Stimulated activated naive CD8-positive, alpha-beta T cell treated with anti-CD3 and anti-CD28 coated beads, Interleukin-15, Interleukin-2, amounts not matched to agents 100 U/mL and 50 U/mL, for 24 hours (primary cell): ENCODE measurements around the gene CPNE1.
A peak's percentile ranks its signal among the peaks of the same experiment; 100 is the strongest.
"Not testable (repeated sequence)": the region's sequence is repeated elsewhere in the genome, so short reads cannot be mapped to it uniquely, and the experiment has no call there.

Experiments
- ATAC-seq: fragments of 150-1000 bp; cut with Tn5 transposase; one replicate; pipeline ENCODE4 v1.10.0; 2021
- DNase-seq: peaks from one replicate; pipeline ENCODE4 v3.0.0; 2021

Gene CPNE1

DNA sequence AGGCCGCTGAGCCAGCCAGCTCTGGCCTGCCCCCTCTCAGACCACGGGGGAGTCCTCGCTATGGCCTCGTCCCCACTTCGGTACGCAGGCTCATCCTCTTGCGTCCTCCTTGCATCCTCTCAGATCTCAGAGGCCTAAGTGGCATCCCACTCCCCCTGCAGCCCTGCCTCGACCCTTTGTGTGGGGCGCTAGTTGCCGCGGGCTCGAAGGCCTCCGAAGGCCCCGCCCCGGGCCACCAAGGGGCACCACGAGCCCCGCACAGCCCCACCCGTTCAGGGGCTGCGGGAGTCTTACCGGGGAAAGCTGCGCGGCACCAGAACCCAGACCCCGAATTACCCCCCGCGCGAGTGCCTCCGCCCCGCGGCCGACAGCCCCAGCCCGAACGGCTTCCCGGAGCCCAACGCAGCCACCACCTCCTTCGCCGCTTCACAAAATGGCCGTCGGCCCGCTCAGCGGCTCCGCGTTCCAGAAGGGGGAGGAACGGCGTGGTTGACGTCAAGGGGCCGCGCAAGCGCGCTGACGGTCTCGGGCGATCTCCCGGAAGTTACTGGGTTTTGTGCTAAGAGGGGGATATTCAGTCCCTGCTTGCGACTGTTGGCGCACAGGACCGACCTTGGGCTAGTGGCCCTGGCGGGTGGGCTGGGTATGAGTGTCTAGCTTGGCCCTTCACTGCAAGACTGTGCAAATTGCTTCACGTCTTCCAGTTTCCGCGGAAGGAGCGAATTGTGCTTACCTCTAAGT is at the start of gene CPNE1, which contains the start of gene RBM12:
TSS of gene CPNE1 (minus strand) at position 435 of the 741 bp plus-strand sequence. CDS start 31,977 bp downstream, outside the sequence.
TSS of gene RBM12 (minus strand) at position 435 of the 741 bp plus-strand sequence. CDS start 9,578 bp downstream, outside the sequence.
- ATAC-seq (peak; percentile 80), DNase-seq (peak; percentile 93)

DNA sequence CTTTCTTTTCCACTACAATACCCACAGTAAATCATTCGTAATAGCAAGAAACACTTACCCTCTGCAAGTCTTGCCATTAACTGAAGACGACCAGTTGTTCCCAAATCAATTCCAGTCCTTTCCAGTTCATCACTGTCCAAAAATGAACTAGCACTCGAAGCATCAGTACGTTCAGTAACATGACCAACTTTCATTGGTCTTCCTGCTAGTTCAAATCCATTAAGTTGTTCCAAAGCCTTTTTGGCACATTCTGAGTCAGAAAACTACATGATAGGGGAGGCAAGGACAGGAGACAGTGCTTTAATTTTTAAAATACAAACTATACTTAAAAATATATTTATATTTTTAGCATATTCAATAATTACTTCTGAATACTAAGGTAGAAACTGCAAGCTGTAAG is 49.4 kb upstream of the CPNE1 start:
- no peak for DNase-seq
- ATAC-seq = no peak

DNA sequence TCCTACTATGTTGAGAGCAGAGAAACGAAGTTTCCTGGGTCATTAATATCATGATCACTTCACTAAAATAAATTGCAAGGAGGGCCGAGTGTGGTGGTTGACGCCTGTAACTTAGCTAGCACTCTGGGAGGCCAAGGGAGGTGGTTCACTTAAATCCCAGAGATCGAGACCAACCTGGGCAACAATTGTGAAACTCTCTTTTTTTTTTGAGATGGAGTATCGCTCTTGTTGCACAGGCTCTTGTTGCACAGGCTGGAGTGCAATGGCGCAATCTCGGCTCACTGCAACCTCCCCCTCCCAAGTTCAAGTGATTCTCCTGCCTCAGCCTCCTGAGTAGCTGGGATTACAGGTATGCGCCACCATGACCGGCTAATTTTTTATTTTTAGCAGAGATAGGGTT is 48.4 kb upstream of the CPNE1 start:
- ATAC-seq = not testable (repeated sequence)

DNA sequence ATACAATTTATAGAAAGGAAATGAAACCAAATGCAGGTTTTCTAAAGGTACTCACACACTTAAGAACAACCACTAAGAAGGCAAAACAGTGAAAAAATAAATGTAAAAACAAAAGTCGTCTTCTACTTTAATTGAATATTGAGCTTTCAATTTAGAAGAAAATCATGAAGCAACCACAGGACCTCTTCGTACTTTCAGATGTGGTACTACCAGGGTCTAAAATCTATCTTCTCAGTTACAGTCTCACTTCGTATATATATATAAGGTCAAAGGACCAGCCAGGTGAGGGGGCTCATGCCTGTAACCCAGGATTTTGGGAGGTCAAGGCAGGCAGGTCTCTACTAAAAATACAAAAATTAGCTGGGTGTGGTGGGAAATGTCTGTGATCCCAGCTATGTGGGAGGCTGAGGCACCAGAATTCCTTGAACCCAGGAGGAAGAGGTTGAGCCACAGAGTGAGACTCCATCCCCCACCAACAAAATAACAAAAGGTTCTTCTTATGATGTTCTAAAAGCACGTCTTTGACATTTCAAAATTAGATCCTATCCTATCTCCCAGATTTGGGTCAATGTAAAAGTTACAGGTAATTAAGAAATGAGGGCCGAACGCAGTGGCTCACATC is 47.0 kb upstream of the CPNE1 start:
- DNase-seq = no peak
- ATAC-seq = peak; percentile 59

More for the DNA sequence above, 48.4 kb upstream of the CPNE1 start:
- not testable (repeated sequence) for DNase-seq

DNA sequence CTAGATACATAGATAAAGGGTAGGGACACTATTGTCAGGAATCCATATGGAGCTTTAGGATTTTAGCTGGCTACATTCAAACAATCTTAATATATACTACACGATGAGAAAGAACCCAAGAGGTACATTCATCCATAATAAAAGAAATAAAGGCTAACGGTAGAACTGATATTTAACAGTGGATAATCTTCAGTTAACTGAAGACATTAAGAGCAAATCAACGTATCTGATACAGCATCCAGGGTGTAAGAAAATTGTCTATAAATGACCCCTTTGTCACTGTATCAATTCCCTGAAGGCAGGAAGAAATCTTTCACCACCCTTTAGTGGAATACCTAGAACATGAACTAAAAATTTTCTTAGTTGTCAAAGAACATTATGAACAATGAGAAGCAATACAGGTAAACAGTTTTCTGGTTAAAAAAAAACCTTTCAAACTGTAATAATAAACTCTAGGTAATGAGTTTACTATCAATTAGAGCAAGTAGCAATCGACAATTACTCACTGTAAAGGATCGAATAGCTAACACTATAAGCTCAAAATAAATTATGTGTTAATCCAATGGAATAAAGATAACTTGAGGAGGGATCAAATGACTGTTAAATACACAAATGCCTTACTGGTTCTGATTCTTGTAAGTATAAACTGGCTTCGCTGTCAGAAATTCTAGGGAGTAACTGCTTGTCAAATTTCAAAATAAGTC is 46.3 kb upstream of the CPNE1 start:
- DNase-seq (no peak), ATAC-seq (no peak)

DNA sequence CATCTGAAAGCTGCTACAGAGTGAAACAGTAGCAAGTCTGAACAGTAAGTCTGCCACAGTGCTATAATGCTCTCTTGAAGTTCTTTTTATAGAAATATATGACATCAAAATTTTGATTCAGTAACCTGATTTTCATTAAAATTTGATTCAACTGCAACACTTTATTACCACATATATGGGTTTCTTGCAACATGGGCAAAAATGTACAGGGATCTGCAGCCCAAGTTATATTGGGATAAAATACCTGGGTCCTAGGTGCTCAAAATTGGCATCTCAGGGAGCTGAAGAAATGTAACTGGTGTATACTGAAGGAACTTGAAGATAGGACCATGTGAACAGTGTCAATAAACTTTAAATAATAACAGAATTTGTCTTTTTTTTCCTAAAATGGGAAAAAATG is 45.3 kb upstream of the CPNE1 start:
- ATAC-seq = no peak
- no peak for DNase-seq

DNA sequence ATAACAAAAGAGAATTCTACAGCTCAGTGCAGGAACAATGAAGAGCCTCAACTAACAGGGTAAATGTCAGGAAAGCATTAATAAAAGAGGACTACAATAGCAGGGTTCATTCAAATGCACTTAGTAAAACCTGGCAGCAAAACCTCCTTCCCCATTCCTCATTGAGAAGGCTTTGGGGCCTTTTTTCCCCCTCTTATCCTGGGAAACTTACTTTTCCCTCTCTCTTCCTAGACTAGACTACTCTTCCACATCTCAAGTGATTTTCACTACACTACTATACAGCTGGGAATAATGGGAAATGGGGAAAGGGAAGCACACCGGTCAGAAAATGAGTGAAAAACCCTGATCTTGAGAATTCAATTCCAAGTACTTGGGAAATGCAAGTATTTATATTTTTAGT is 44.6 kb upstream of the CPNE1 start:
- ATAC-seq (no peak), DNase-seq (no peak)

DNA sequence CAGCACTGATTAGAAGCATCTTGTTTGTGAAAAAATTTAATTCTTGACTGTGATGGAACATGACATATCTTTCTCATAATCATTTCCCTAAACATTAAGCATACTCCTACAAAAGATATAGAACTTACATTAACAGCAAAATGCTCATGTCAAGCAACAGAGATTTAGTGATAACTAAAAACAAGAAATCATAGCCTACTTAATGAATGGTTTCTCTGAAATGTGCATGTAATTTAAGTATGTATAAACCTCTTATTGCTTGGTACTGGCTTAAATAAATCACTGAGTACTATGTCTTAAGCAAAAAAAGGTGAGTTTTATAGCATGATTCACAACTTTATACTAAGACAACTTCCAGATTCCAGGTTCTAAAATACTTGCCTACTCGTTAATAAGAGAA is 43.8 kb upstream of the CPNE1 start:
- DNase-seq (no peak), ATAC-seq (no peak)

DNA sequence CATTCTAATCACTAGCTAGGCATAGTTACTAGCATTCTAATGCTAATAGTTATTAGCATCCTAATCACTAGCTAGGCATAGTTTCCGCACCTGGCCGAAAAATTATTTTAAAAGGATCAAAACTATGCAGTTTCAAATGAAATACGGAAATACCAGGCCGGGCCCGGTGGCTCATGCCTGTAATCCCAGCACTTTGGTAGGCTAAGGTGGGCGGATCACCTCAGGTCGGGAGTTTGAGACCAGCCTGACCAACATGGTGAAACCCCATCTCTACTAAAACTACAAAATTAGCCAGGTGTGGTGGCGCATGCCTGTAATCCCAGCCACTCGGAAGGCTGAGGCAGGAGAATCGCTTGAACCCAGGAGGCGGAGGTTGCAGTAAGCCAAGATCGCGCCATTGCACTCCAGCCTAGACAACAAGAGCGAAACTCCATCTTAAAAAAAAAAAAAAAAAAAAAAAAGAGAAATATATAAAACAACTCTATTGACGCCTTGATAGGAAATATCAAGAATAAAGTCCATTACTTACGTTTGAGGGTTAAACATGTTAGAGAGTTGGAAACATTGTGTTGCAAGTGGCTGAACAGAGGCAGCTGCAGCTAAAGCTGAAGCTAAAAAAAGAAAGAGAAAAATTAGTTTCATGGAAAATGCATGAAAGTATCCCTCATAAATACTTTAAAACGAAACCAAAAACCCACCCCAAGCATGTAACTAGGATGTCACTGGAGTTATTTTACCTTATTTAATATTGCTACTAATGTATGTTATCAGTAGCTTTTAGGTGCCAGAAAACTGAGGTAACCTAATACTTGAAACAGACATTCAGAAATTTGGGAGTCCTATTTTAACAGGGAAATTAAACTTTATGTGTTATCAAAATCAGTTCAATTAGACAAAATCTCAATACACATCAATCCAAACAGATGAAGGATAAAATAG is 42.2 kb upstream of the CPNE1 start:
- DNase-seq, ATAC-seq: not testable (repeated sequence)

DNA sequence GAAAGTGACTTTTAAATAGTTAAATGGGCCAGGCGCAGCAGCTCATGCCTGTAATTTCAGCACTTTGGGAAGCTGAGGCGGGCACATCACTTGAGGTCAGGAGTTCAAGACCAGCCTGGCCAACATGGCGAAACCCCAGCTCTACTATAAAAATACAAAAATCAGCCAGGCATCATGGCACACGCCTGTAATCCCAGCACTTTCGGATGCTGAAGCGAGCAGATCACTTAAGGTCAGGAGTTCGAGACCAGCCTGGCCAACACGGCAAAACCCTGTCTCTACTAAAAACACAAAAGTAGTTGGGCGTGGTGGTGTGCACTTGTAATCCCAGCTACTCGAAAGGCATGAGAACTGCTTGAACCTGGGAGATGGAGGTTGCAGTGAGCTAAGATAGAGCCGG is 41.2 kb upstream of the CPNE1 start:
- not testable (repeated sequence) for ATAC-seq, DNase-seq

DNA sequence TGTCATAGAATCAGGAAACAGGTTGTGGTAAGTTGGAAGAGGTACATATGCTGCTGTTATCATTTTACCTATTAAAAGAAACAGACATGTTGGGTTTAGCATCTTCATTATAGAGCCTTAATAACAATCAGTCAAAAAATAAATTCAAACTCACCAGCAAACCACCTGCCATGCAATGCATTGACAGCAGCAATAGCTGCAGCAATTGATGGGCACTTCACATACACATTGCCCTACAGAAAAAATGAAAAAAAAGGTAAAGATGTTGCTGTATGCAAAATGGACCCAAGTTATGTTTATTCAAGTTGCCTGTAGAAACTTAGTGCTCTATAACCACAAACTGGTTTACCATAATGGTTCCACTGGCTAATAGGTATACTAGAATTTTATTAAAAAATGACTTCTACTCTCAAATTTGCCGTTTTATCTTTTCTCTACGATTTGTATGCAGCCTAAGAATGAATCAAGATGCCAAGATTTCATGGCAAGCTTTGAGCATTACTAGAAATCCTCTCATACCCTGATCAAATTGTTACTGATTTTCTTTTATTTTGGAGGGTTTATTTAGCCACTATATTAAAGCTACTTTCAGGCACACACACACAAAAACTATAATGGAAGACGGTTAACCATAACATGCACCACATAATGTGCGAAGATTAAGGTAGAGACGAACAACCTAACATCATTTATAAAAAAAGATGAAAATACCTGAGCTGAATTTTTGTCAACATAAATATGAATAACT is 40.0 kb upstream of the CPNE1 start:
- ATAC-seq = no peak
- DNase-seq = no peak

DNA sequence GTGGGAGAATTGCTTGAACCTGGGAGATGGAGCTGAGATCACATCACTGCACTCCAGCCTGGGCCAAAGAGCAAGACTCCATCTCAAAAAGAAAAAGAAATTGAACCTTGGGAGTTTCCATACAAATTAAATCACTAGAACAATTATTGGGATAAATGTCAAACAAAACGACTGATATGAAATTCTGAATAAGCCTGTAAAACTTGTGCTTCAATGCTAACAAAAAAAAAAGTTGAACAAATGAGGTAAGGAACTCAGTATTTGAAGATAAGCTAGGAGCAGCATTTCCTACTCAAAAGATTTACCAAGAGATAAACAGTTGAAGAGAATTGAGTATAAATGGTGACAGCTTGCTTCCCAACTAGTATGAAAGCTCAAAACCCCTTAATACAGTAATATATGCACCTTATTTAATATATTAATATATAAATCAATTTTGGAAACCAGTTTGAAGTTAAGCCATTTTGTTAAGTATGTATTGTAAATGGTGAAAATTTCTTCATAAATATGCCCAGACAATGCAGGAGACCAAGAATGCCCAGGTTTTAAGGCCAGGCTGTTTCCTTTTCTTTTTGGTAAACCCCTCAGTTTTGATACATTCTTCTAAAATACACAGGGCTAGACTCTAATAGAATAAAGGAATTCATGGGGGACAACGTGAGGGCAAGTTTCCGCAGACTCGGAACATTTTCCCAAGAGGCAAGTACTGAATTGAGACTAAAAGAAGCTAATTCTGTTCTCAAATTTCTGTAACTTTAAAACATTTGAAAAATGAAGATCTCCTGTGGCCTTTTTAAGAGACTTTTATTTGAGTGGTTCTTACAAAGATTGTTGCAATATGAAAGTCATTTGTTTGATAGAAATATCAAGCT is 38.4 kb upstream of the CPNE1 start:
- ATAC-seq = no peak

DNA sequence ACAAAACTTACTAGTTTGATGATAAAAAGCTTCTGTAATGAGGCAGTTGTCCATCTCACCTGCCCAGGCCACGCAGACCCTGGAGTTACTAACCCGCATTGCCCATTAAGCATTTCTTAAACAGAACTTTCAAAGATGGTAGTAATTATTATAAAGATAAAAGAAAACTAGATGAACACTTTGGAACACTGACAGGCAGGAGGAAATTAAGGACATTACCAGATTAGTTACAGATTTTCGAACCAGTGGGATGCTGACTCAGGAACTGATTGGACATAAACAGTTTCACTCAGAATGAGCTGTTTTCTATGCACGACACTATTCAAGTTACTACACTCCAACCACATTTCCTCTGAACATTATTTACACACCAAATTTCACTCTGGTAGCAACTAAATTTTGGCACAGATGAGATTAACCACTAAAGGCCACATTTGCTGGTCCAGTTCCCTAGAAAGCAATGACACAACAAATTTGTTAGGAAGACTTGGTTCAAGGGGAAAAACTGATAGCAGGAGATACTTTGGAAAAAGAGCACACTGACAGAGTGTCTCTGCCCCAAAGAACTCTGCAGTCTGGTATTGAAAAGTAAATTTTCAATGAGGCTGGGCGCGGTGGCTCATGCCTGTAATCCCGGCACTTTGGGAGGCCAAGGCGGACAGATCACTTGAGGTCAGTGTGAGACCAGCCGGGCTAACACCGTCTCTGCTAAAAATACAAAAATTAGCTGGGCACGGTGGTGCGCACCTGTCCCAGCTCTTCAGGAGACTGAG is 37.5 kb upstream of the CPNE1 start:
- DNase-seq (no peak), ATAC-seq (no peak)

More for the DNA sequence above, 38.4 kb upstream of the CPNE1 start:
- DNase-seq = no peak

DNA sequence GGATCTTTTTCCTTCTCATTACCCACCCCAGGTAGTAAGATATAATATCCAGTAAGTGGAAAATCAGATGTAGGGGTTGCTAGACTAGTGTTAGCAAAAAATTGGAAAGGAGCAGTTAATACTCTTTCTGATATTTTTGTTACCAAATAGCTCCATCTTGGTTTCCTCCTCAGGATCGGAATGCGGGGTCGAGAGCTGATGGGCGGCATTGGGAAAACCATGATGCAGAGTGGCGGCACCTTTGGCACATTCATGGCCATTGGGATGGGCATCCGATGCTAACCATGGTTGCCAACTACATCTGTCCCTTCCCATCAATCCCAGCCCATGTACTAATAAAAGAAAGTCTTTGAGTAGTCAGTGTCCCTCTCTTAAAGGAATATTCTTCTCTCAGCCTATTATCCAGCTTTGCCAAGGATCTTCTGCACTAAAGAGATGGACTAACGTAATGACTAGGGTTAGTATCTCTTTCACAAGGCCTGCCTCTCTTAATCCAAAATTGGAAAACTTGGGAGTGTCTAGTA is 36.0 kb upstream of the CPNE1 start:
- no peak for DNase-seq

DNA sequence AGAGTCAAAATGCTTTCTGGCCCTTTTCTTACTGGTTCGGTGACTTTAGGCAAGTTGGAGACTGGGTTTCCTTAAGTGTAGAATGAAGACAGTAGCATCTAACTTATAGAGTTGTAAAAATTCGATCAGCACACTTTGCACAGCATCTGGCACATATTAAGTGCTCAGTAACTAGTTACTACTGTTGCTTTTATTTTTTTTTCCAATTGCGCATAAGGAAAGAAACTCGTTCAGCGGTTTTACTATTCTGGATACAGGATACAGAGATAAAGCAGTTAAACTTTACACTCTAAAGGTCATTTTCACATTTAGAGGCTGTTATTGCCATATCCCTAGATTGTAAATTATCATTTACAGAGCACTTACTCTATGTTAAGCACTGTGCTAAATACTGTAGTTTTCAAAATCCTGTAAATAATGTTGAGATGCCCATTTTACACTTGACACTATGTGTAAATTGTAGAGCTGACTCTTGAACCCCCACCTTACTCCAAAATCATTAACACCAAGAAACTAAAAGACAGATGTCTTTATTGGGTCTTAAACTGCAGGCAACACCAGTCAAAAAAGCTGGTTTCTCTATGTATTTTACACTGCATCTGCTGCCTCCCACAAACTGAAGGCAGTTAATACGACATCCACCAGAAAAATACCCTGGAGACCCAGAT is 35.4 kb upstream of the CPNE1 start:
- ATAC-seq = no peak
- DNase-seq = no peak

More for the DNA sequence above, 36.0 kb upstream of the CPNE1 start:
- ATAC-seq = no peak

DNA sequence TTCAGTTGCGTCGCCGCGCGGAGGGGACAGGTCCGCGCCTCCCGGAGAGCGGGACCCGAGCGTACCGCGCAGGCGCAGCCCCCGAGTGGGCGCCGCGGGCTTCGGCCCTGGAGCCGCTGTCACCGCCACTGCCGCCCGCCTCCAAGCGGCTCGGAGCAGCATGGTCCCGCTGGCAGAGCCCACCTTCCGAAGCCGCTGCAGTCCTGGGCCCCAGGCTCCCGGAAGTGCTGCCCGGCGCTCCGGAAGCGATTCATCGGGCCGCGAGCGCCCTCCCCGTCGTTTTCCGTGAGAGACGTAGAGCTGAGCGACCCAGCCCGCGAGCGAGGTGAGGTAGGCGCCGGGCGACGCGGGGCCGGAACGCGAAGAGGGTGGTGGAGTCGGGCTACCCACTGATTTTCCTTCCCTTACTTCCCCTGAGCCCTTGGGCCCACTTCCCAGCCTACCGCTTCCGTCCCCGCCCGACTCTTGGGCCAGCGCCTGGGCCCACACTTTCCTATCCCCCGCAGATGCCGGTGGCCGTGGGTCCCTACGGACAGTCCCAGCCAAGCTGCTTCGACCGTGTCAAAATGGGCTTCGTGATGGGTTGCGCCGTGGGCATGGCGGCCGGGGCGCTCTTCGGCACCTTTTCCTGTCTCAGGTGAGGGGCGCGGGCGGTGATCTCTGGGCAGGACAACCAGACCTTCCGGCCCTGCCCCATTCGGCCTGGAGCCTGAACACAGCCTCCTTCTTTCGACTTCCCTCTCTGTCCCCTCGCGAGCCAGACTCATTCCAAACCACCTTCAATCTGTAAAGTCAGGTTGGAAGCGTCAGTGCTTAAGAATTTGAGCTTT is 34.6 kb upstream of the CPNE1 start, which contains the start of the genes NFS1 and ROMO1:
TSS of gene NFS1 (minus strand) at position 226 of the 830 bp plus-strand sequence. CDS start at position 162, 64 bp downstream.
TSS of gene ROMO1 (plus strand) at position 279 of the 830 bp plus-strand sequence. CDS start at position 507, 228 bp downstream.
- peak; percentile 91 for DNase-seq
- ATAC-seq = peak; percentile 93
